ENCODE results near the gene ESRRB.

- TF ChIP-seq CTCF (IDR thresholded peaks at IDR 0.05) (no peak), POLR2A (IDR thresholded peaks at IDR 0.05) (no peak)
Observed at GRCh38 chr14:76371066-76371465, 4.9 kb upstream of the ESRRB start.

Measured in heart left ventricle (tissue), 13 donors.